GM12873 (cell line): Measurements from ENCODE around the gene ZMYND11.

Experiments used
- TF ChIP-seq, protein P1 (sequence below): IDR thresholded peaks from 2 replicates; pipeline ENCODE4 v1.5.1; 2012; ENCODE audit warnings: low read depth, mild to moderate bottlenecking, moderate library complexity, low read length, control low read depth; ENCODE audit not compliant: insufficient read depth; ENCODE audit errors: missing control alignments

The ZMYND11 gene

DNA sequence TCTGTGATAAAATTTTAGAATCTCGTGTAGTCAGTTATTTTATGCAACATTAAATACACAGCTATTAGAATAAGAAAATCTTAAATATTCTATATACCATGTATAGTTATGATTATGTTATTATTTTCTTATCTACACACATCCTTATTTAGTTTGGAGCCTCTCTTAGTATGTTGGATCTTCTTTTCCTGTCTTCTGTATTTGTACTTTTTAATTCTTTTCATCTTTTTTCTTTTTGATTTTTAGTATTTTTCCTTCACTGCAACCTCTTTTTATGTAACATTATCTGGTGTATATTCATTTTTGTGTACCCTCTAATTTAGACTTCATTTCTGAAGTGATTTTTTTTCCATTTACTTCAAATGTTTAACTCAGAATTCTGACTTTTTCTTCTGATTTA, 48.9 kb downstream of the ZMYND11 start:
- TF ChIP-seq, protein P1, sequence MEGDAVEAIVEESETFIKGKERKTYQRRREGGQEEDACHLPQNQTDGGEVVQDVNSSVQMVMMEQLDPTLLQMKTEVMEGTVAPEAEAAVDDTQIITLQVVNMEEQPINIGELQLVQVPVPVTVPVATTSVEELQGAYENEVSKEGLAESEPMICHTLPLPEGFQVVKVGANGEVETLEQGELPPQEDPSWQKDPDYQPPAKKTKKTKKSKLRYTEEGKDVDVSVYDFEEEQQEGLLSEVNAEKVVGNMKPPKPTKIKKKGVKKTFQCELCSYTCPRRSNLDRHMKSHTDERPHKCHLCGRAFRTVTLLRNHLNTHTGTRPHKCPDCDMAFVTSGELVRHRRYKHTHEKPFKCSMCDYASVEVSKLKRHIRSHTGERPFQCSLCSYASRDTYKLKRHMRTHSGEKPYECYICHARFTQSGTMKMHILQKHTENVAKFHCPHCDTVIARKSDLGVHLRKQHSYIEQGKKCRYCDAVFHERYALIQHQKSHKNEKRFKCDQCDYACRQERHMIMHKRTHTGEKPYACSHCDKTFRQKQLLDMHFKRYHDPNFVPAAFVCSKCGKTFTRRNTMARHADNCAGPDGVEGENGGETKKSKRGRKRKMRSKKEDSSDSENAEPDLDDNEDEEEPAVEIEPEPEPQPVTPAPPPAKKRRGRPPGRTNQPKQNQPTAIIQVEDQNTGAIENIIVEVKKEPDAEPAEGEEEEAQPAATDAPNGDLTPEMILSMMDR = no peak

DNA sequence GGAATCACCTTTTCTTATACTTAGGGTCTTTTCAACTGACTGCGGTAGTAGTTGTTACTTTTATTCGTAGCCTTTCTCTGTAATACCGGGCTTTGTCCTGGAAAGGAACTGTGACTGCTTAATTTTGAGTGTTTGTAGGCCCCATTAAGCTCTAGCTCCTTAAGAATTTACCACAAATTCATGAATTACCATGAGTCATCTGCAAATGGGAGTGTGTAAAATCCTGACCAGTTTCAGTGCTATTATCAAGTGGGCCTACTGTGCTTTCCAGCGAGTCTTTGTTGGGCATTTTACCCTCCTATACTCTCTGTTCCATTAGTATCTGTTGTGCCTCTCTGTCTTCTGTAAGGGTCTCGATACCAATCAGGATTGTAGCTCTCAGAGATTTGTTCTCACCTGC, 49.7 kb downstream of the ZMYND11 start:
- TF ChIP-seq, protein P1 = no peak

DNA sequence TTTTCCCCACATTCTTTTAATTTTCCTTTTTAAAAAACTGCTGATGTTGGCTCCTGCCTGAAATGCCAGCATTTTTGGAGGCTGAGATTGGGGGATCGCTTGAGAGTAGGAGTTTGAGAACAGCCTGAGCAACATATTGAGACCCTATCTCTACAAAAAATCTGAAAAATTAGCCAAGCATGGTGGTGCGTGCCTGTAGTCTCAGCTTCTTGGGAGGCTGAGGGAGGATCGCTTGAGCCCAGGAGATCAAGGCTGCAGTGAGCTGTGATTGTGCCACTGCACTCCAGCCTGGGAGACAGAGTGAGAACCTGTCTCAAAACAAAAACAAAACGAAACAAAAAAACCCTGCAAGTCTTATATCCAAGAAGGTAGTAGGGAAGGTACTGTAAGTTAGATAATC, 51.7 kb downstream of the ZMYND11 start:
- TF ChIP-seq, protein P1 = no peak

DNA sequence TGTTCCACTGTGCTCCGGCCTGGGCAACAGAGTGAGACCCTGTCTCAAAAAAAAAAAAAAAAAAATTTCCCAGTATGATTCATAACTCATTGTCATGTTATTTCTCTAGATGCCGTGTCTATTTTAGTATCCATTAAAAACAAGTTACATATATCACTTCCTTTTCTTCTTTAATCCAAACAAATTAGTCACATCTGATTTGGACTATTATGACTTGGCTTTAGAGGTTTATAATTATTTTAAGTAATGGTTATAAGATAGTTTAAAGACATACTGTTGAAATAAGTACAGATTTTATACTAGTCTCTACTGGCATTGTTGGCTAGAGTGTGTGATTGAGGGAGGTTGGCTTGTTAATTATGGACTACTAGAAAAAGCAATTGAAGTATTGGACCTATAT, 53.3 kb downstream of the ZMYND11 start:
- TF ChIP-seq, protein P1 = no peak

- TF ChIP-seq, protein P1 = no peak
Measured at GRCh38 chr10:190216-190615, 55.0 kb downstream of the ZMYND11 start.

GRCh38 chr10:191703-192518, 56.7 kb downstream of the ZMYND11 start:
- TF ChIP-seq, protein P1 = no peak

DNA sequence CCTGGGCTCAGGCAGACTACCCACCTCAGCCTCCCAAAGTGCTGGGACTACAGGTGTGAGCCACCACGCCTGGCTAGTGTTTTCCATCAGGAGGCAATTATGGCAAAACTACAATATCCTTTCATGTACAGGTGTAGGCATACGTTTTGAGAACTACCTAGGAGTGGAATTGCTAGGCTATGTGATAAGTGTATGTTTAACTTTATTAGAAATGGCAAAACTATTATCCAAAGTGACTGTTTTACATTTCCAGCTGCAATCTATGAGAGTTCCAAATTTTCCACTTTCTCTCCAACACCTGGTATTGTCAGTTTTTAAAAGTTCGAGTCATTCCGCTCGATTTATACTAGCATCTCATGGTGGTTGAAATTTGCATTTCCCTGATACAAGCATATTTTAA, 59.0 kb downstream of the ZMYND11 start:
- TF ChIP-seq, protein P1 = no peak

DNA sequence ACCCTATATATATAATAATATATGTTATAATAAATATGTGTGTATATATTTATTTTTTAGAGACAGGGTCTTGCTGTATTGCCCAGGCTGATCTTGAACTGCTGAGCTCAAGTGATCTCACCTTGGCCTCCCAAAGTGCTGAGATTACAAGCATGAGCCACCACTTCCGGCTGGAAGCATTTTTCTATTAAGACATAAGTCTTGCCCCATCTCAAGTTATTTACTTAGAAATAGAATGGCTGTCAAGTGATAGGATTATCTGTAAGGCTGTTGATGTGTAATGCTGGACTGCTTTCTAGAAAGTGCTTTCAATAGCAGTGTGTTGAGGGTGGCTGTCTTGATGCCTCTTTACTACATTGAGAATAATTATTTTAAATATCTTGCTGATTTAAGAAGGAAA, 65.2 kb downstream of the ZMYND11 start:
- TF ChIP-seq, protein P1 = no peak
